Prostate gland (tissue), 2 donors: ENCODE measurements around the gene APOBEC3F.

ENCODE experiments used
- CTCF ChIP-seq, 4 experiments: fragments of 200-600 bp in 2 of 4; fragments of 450-650 bp in 2 of 4; sonication (generic) in 2 of 4; IDR thresholded peaks; 1 replicate in 3 of 4; 2 replicates in 1 of 4; pipeline ENCODE4 v1.5.1; 2016 to 2019; ENCODE audit warnings: antibody characterized with exemption in 4 of 4, mild to moderate bottlenecking in 2 of 4, moderate library complexity in 2 of 4
- POLR2AphosphoS5 ChIP-seq: sonication (generic); formaldehyde crosslinking; IDR thresholded peaks from one replicate; pipeline ENCODE4 v1.6.1; 2017; ENCODE audit warnings: antibody characterized with exemption

DNA sequence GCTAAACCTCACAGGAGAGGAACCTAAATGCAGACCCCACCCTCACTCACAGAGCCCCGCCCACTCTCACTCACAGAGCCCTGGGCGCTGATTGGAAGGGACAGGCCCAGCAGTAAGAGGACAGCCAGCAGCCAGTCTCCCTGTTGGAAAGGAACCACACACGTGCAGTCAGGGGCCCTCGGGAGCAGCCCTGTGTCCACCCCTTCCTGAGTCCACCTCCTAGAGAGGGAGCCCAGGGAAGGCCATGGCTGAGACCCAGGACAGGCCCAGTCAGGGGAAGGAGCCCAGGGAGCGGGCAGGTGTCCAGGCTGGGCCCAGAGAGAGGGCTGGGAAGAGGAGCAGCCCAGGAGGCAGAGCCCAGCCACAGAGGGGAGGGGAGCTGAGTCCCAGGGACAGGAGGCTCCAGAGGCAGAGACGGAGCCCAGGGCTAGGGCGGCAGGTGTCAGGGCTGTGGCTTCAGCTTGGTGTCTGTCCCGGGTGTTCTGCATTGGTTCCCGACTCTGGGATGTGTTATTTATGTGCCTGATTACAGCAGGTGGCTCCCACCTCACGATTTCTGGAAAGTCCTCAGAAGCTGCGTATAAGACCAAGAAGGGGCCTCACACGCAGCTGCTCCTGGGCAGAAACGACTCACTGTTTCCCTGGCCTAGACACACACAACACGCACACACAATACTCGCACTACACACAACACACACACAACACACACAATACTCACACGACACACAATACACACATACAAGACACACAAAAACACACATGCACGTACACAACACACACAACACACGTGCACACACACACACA, 47.4 kb downstream of the APOBEC3F start:
- TF ChIP-seq CTCF (IDR thresholded peaks at IDR 0.05) (no peak), POLR2AphosphoS5 (no peak)
